Endothelial cell of umbilical vein (primary cell): ENCODE data around the gene CDKL4. TPM values are rescaled to one million over a fixed set of nuclear protein-coding genes. Genes with fewer than 3 reads are reported as not detected.

ENCODE experiments used
- BruUV-seq: library from RNA; stranded (reverse); fragments of 400-500 nt; replicated peaks from 2 replicates; lab custom pipeline; 2021; lab: Mats Ljungman, UMichigan
- CTCF ChIA-PET: fragments of 300-600, 350-600 bp; sonication (Branson Sonifier 250); formaldehyde crosslinking; loops from one replicate; lab custom pipeline; 2021; ENCODE audit warnings: antibody characterized with exemption, inconsistent platforms; lab: Charles Lee
- POLR2A ChIA-PET: fragments of 300-600, 350-600 bp; sonication (Branson Sonifier 250); formaldehyde crosslinking; loops from one replicate; lab custom pipeline; 2021; ENCODE audit warnings: antibody characterized with exemption, inconsistent platforms; lab: Charles Lee
- DNase-seq: peaks from one replicate; pipeline ENCODE4 v3.0.0-alpha.2; 2011; ENCODE audit warnings: low read depth, low spot score
- FAIRE-seq: peaks from 2 replicates; lab custom pipeline; 2011; peaks lifted over from hg19 to GRCh38; lab: Jason Lieb, UNC
- H2AFZ ChIP-seq: 2 replicates; pipeline ENCODE4 v1.6.0; 2012; ENCODE audit warnings: low read depth, low read length, control low read depth, inconsistent platforms
- H3K27ac ChIP-seq: 2 replicates; pipeline ENCODE4 v1.5.1; 2011; ENCODE audit warnings: low read depth, mild to moderate bottlenecking, control low read depth, low read length, moderate library complexity; ENCODE audit not compliant: insufficient read depth
- H3K27me3 ChIP-seq, 2 experiments: 2 replicates each; pipeline versions ENCODE4 v1.6.0 to v1.6.1; 2011; ENCODE audit warnings: low read length in 2 of 2, mixed read lengths in 1 of 2; ENCODE audit not compliant: control insufficient read depth in 2 of 2, insufficient read depth in 2 of 2
- H3K36me3 ChIP-seq, 2 experiments: 2 replicates in 1 of 2; 3 replicates in 1 of 2; pipeline ENCODE4 v1.5.1; 2011; ENCODE audit warnings: low read length in 2 of 2, mild to moderate bottlenecking in 1 of 2, moderate library complexity in 1 of 2; ENCODE audit not compliant: control insufficient read depth in 2 of 2, insufficient read depth in 2 of 2; ENCODE audit errors: extremely low read depth in 1 of 2
- H3K4me1 ChIP-seq: 3 replicates; pipeline ENCODE4 v1.5.1; 2011; ENCODE audit warnings: mild to moderate bottlenecking, low read length; ENCODE audit not compliant: control insufficient read depth, insufficient read depth; ENCODE audit errors: extremely low read depth
- H3K4me2 ChIP-seq: 2 replicates; pipeline ENCODE4 v1.6.1; 2011; ENCODE audit warnings: low read length, control low read depth, mixed read lengths; ENCODE audit not compliant: insufficient read depth
- H3K4me3 ChIP-seq, 3 experiments: fragments of 200-600 bp in 1 of 3; sonication (generic), shearing (Covaris generic) in 1 of 3; replicated peaks in 1 of 3; 2 replicates each; pipeline ENCODE4 v1.5.1; 2011 to 2016; ENCODE audit warnings: control low read depth in 3 of 3, low read length in 3 of 3, mild to moderate bottlenecking in 2 of 3, inconsistent platforms in 1 of 3, low read depth in 1 of 3, moderate library complexity in 1 of 3; ENCODE audit not compliant: insufficient read depth in 1 of 3
- H3K79me2 ChIP-seq: 2 replicates; pipeline ENCODE4 v1.6.0; 2012; ENCODE audit warnings: low read length, inconsistent platforms; ENCODE audit not compliant: control insufficient read depth, insufficient read depth
- H3K9ac ChIP-seq: replicated peaks from 2 replicates; pipeline ENCODE3; 2011; ENCODE audit warnings: low read length, control low read depth; ENCODE audit not compliant: insufficient read depth; ENCODE audit errors: extremely low read depth
- H3K9me1 ChIP-seq: replicated peaks from 3 replicates; pipeline ENCODE4 v1.6.0; 2011; ENCODE audit warnings: mild to moderate bottlenecking, low read length; ENCODE audit not compliant: control insufficient read depth, insufficient read depth; ENCODE audit errors: extremely low read depth
- H3K9me3 ChIP-seq: replicated peaks from 2 replicates; pipeline ENCODE4 v1.5.1; 2012; ENCODE audit warnings: low read length, inconsistent platforms; ENCODE audit not compliant: control insufficient read depth, insufficient read depth
- H4K20me1 ChIP-seq: replicated peaks from 2 replicates; pipeline ENCODE3; 2011; ENCODE audit warnings: mild to moderate bottlenecking, low read length; ENCODE audit not compliant: control insufficient read depth, insufficient read depth; ENCODE audit errors: extremely low read depth
- CTCF ChIP-seq, 2 donors: IDR thresholded peaks; 1 replicate in 1 of 2; 2 replicates in 1 of 2; pipeline ENCODE4 v1.5.1; 2011; ENCODE audit warnings: low read length in 2 of 2, mild to moderate bottlenecking in 2 of 2, moderate library complexity in 2 of 2, control low read depth in 1 of 2, inconsistent platforms in 1 of 2, low read depth in 1 of 2; ENCODE audit not compliant: insufficient read depth in 1 of 2; ENCODE audit errors: extremely low read depth in 1 of 2
- EZH2 ChIP-seq: IDR thresholded peaks from 2 replicates; pipeline ENCODE4 v1.6.1; 2012; ENCODE audit warnings: borderline replicate concordance, low read depth, mild to moderate bottlenecking, moderate library complexity, low read length, inconsistent platforms; ENCODE audit not compliant: severe bottlenecking
- FOS ChIP-seq: IDR thresholded peaks from 2 replicates; pipeline ENCODE4 v1.6.1; 2011; ENCODE audit warnings: mild to moderate bottlenecking, low read length, moderate library complexity, borderline replicate concordance; ENCODE audit not compliant: insufficient read depth
- GATA2 ChIP-seq: IDR thresholded peaks from 2 replicates; pipeline ENCODE4 v1.7.0; 2011; ENCODE audit warnings: low read depth, mild to moderate bottlenecking, moderate library complexity, mixed read lengths, low read length; ENCODE audit not compliant: insufficient read length, insufficient read depth
- JUN ChIP-seq: IDR thresholded peaks from 2 replicates; pipeline ENCODE4 v1.6.1; 2011; ENCODE audit warnings: borderline replicate concordance, low read depth; ENCODE audit not compliant: insufficient read length, insufficient read depth
- MYC ChIP-seq: IDR thresholded peaks from one replicate; pipeline ENCODE4 v1.6.1; 2011; ENCODE audit warnings: mild to moderate bottlenecking, low read depth, low read length
- POLR2A ChIP-seq: IDR thresholded peaks from 2 replicates; pipeline ENCODE4 v1.6.1; 2012; ENCODE audit warnings: low read depth, mild to moderate bottlenecking, control low read depth, low read length
- POLR2AphosphoS5 ChIP-seq: IDR thresholded peaks from 2 replicates; pipeline ENCODE4 v1.6.1; 2012; ENCODE audit warnings: low read depth, mild to moderate bottlenecking, control low read depth, low read length, moderate library complexity; ENCODE audit not compliant: insufficient read depth
- dilution Hi-C: fragments of 300-500 bp; cut with MboI; formaldehyde crosslinking; loops from one replicate; pipeline ENCODE4 v1.15.0; 2019; ENCODE audit warnings: low sequenced_read_pairs; ENCODE audit not compliant: extremely low pct_ligation_motif_present
- intact Hi-C: fragments of 100-400 bp; cut with micrococcal nuclease; formaldehyde crosslinking; loops from one replicate; pipeline ENCODE4 v1.10.0; 2022
- polyA plus RNA-seq, 4 experiments: library from polyadenylated mRNA; depleted of rRNA in 3 of 4; stranded (reverse) in 3 of 4; unstranded in 1 of 4; fragments of >200 nt; gene quantifications; 2 replicates each; pipeline versions ENCODE4 v1.2.1 to v1.2.3, GENCODE V29; 2011 to 2012; ENCODE audit warnings: missing spikeins in 1 of 4
- total RNA-seq: library from RNA; stranded (reverse); gene quantifications from 2 replicates; pipeline ENCODE4 v1.2.3, GENCODE V29; 2021
- TF ChIP-seq, protein P1 (sequence below): IDR thresholded peaks from 2 replicates; pipeline ENCODE4 v1.6.1; 2011; ENCODE audit not compliant: insufficient read depth, insufficient read length

Gene CDKL4
- total and polyA plus RNA-seq, 2 donors (not counting 3 experiments of a cell fraction or from before 2014, with no cell fraction given): 0.17 to 0.75 TPM

GRCh38 chr2:39215545-39215944 is 28.2 kb downstream of the CDKL4 start:
- FAIRE-seq: no peak

More at GRCh38 chr2:39215545-39215944, 28.2 kb downstream of the CDKL4 start:
- H3K9me1 ChIP-seq: no peaks in the 10 kb centered on the region
- TF ChIP-seq EZH2 (no peak), MYC (no peak), POLR2A (no peak), FOS (no peak), CTCF (IDR thresholded peaks at IDR 0.05; ENCODE audit: extremely low read depth in 1 of 2, insufficient read depth in 1 of 2, low read depth in 1 of 2, low read length in 2 of 2) (no peak), POLR2AphosphoS5 (no peak), GATA2 (no peak), JUN (no peak)
- TF ChIP-seq, protein P1, sequence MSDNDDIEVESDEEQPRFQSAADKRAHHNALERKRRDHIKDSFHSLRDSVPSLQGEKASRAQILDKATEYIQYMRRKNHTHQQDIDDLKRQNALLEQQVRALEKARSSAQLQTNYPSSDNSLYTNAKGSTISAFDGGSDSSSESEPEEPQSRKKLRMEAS: no peak
- H3K27me3 ChIP-seq: no peaks in the 10 kb centered on the region
- intact Hi-C loops: no loop called here
- no peaks in the 10 kb centered on the region for H3K36me3 ChIP-seq
- no peaks in the 10 kb centered on the region for H4K20me1 ChIP-seq
- no peak overlapping the region for H3K27ac ChIP-seq
- no peaks in the 10 kb centered on the region for H3K9me3 ChIP-seq
- ChIA-PET CTCF (no interaction called here), POLR2A (no interaction called here)
- no peak overlapping the region for H3K9ac ChIP-seq
- H2AFZ ChIP-seq: no peak overlapping the region
- BruUV-seq: no TSS peak
- H3K4me1 ChIP-seq: no peaks in the 10 kb centered on the region
- H3K4me2 ChIP-seq: no peak overlapping the region
- no peak overlapping the region for H3K4me3 ChIP-seq
- dilution Hi-C loops: no loop called here
- H3K79me2 ChIP-seq: no peaks in the 10 kb centered on the region
- no peak for DNase-seq
